ENCODE results near the gene FFAR4. TPM values are rescaled to one million over a fixed set of nuclear protein-coding genes. Genes with fewer than 3 reads are reported as not detected.

Gene FFAR4
- total and polyA plus RNA-seq, 2 of the 8 experiments (the other 6 are each of a cell fraction or from before 2014, with no cell fraction given): not detected

- no peak overlapping the region for H3K14ac ChIP-seq (ENCODE audit: insufficient read length)
- ChIA-PET POLR2A (ENCODE audit: partially characterized antibody) (interaction anchor here (1.4 kb wide), 1 partner anchor 11 kb away, joined by 3 read pairs; no protein-coding TSS in a partner anchor), CTCF (ENCODE audit: partially characterized antibody) (interaction anchor here (0.6 to 4.9 kb wide), 8 partner anchors 9 to 535 kb away, joined by 3 to 43 read pairs (median 3); no protein-coding TSS in a partner anchor)
- no peaks in the 10 kb centered on the region for H3K79me2 ChIP-seq (ENCODE audit: control insufficient read depth in 1 of 2, insufficient read depth in 2 of 2, low read length in 2 of 2)
- H3K56ac ChIP-seq (replicated peaks; ENCODE audit: insufficient read length, low read depth, low read length): no peak overlapping the region
- H4K91ac ChIP-seq (replicated peaks; ENCODE audit: insufficient read length, low read length): no peak overlapping the region
- H3K23ac ChIP-seq (ENCODE audit: insufficient read length): no peak overlapping the region
- peaks cover 4% of the 10 kb centered on the region; the same call in 1 of the 2 replicates for H3K23me2 ChIP-seq (ENCODE audit: low read depth, low read length)
- H4K5ac ChIP-seq (ENCODE audit: insufficient read length, low read depth, low read length): no peak overlapping the region
- H3K4me2 ChIP-seq (ENCODE audit: insufficient read depth in 1 of 2, low read depth in 2 of 2, low read length in 2 of 2): no peak overlapping the region; a peak in 1 of 4 replicates
- H3K27ac ChIP-seq (ENCODE audit: low read depth, low read length): no peak overlapping the region
- no peak overlapping the region for H4K8ac ChIP-seq (ENCODE audit: extremely low read depth, insufficient read depth, low read length)
- H3K4me1 ChIP-seq (replicated peaks in 1 of 4; ENCODE audit: control insufficient read depth in 3 of 4, insufficient read depth in 4 of 4, low read length in 3 of 4): peaks cover 3 to 9% (median 7%) of the 10 kb centered on the region in 4 experiments
- FAIRE-seq: no peak
- no peak overlapping the region for H3K18ac ChIP-seq (ENCODE audit: extremely low read depth, low read length)
- H3K9me3 ChIP-seq (ENCODE audit: insufficient read depth in 2 of 2, low read depth in 1 of 2, low read length in 1 of 2): no peaks in the 10 kb centered on the region
- 73% methylated on average over 3 of the region's 3 CpGs; no CpG with 5 or more reads in 1 of the 2 experiments for WGBS, 2 experiments (ENCODE audit: extremely low coverage in 1 of 2, insufficient coverage in 1 of 2, insufficient read length in 1 of 2, insufficient replicate concordance in 2 of 2, low coverage in 1 of 2, low lambda C conversion rate in 2 of 2, missing lambda C conversion rate in 1 of 2)
- no peaks in the 10 kb centered on the region for H3K79me1 ChIP-seq (ENCODE audit: low read depth, low read length)
- no peak overlapping the region for H2AK5ac ChIP-seq (ENCODE audit: low read depth, low read length)
- H3K4ac ChIP-seq (replicated peaks; ENCODE audit: insufficient read length, low read depth, low read length): no peak overlapping the region
- H2BK15ac ChIP-seq (ENCODE audit: low read length): no peak overlapping the region
- no peak overlapping the region for H2BK120ac ChIP-seq (replicated peaks; ENCODE audit: low read depth, low read length)
- no peak overlapping the region for H2BK5ac ChIP-seq (ENCODE audit: low read depth, low read length)
- H4K20me1 ChIP-seq (replicated peaks in 1 of 2; ENCODE audit: control insufficient read depth in 1 of 2, insufficient read depth in 2 of 2, low read length in 2 of 2): peaks cover 0 to 2% of the 10 kb centered on the region in 2 experiments
- no peaks in the 10 kb centered on the region; a peak in 1 of 8 replicates for H3K36me3 ChIP-seq (ENCODE audit: control insufficient read depth in 2 of 4, insufficient read depth in 4 of 4, low read length in 3 of 4)
- DNase-seq (ENCODE audit: low read depth in 1 of 2, low spot score in 2 of 2): no peak
- H3K9ac ChIP-seq (replicated peaks in 1 of 4; ENCODE audit: extremely low read depth in 1 of 4, low read depth in 3 of 4, low read length in 3 of 4): no peak overlapping the region
- peaks cover 30 to 60% (median 54%) of the 10 kb centered on the region in 4 experiments for H3K27me3 ChIP-seq (replicated peaks in 1 of 4; ENCODE audit: control insufficient read depth in 3 of 4, extremely low read depth in 1 of 4, insufficient read depth in 3 of 4, low read length in 3 of 4)
- no peak overlapping the region for H2BK20ac ChIP-seq (ENCODE audit: low read length)
- no peak overlapping the region for H3K4me3 ChIP-seq (ENCODE audit: extremely low read depth in 1 of 4, insufficient read depth in 2 of 4, low read depth in 3 of 4, low read length in 4 of 4)
- no peak overlapping the region for H2BK12ac ChIP-seq (ENCODE audit: low read depth, low read length)
- H2AFZ ChIP-seq (ENCODE audit: low read length): no peak overlapping the region
- TF ChIP-seq RNF2 (IDR thresholded peaks at IDR 0.05; ENCODE audit: borderline replicate concordance, low read depth, low read length, missing control alignments, poor library complexity, severe bottlenecking): no peak
- no peak for TF ChIP-seq SIX5 (IDR thresholded peaks at IDR 0.05; ENCODE audit: low read depth, low read length)
- no peak for TF ChIP-seq JUND (IDR thresholded peaks at IDR 0.05; ENCODE audit: low read length)
- TF ChIP-seq GTF2F1 (IDR thresholded peaks at IDR 0.05; ENCODE audit: borderline replicate concordance, low read depth, low read length): no peak
- no peak for TF ChIP-seq MAX (IDR thresholded peaks at IDR 0.05)
- no peak for TF ChIP-seq SAP30 (IDR thresholded peaks at IDR 0.05; ENCODE audit: insufficient read depth, insufficient replicate concordance, low read length)
- no peak for TF ChIP-seq NANOG (IDR thresholded peaks at IDR 0.05; ENCODE audit: insufficient read depth, low read depth, low read length, poor library complexity, severe bottlenecking)
- TF ChIP-seq CREB1 (IDR thresholded peaks at IDR 0.05): no peak
- no peak for TF ChIP-seq ZNF274 (IDR thresholded peaks at IDR 0.05; ENCODE audit: borderline replicate concordance, extremely low read depth, low read length)
- no peak for TF ChIP-seq KDM4A (IDR thresholded peaks at IDR 0.05; ENCODE audit: low read depth, low read length, severe bottlenecking)
- TF ChIP-seq TAF1 (IDR thresholded peaks at IDR 0.05; ENCODE audit: low read depth, low read length): no peak
- TF ChIP-seq SP1 (IDR thresholded peaks at IDR 0.05; ENCODE audit: low read depth, low read length): no peak
- no peak for TF ChIP-seq POU5F1 (IDR thresholded peaks at IDR 0.05; ENCODE audit: low read depth, low read length)
- no peak for TF ChIP-seq BACH1 (IDR thresholded peaks at IDR 0.05; ENCODE audit: low read length)
Measured at GRCh38 chr10:93565446-93565845, 1.0 kb upstream of the FFAR4 start.

Data from H1 (cell line).